HEK293 (cell line): ENCODE results near the gene MYOM1.

Source experiments
- CTCF ChIA-PET: fragments of 350-600 bp; formaldehyde crosslinking; extraction: SDS; loops from one replicate; lab custom pipeline; 2021; ENCODE audit warnings: antibody characterized with exemption; lab: Yijun Ruan, JAX
- POLR2A ChIA-PET: fragments of 300-600 bp; formaldehyde crosslinking; extraction: SDS; loops from one replicate; lab custom pipeline; 2020; ENCODE audit warnings: antibody characterized with exemption, inconsistent platforms; lab: Yijun Ruan, JAX
- H3K27ac ChIP-seq: fragments of 200-500 bp; sonication (Bioruptor generic); 2 replicates; pipeline ENCODE4 v1.5.1; 2014; ENCODE audit warnings: low read depth, low read length, control low read depth, inconsistent platforms; ENCODE audit errors: extremely low read depth
- H3K36me3 ChIP-seq, 2 experiments: fragments of 200-500 bp in 1 of 2; sonication (Bioruptor generic) in 1 of 2; 1 replicate in 1 of 2; 2 replicates in 1 of 2; pipeline ENCODE4 v1.5.1; 2014 to 2017; ENCODE audit warnings: inconsistent platforms in 2 of 2, low read length in 2 of 2; ENCODE audit not compliant: control insufficient read depth in 2 of 2, insufficient read depth in 1 of 2
- H3K4me1 ChIP-seq: fragments of 200-500 bp; sonication (Bioruptor generic); 2 replicates; pipeline ENCODE4 v1.5.1; 2014; ENCODE audit warnings: mild to moderate bottlenecking, low read length, inconsistent platforms; ENCODE audit not compliant: control insufficient read depth, insufficient read depth
- H3K4me3 ChIP-seq: 2 replicates; pipeline ENCODE4 v1.5.1; 2011; ENCODE audit warnings: low read depth, mild to moderate bottlenecking, control low read depth, low read length, moderate library complexity
- H3K9me3 ChIP-seq: fragments of 200-500 bp; sonication (Bioruptor generic); 2 replicates; pipeline ENCODE4 v1.5.1; 2014; ENCODE audit warnings: low read depth, low read length, inconsistent platforms; ENCODE audit not compliant: control insufficient read depth, insufficient read depth
- ATF2 ChIP-seq: fragments of 450-650 bp; formaldehyde crosslinking; IDR thresholded peaks from 2 replicates; pipeline ENCODE4 v1.5.1; 2016; ENCODE audit warnings: missing biosample characterization, missing genetic modification characterization, low read depth
- EGR2 ChIP-seq: fragments of 450-650 bp; formaldehyde crosslinking; IDR thresholded peaks from 2 replicates; pipeline ENCODE4 v1.5.1; 2016; ENCODE audit warnings: low read depth, missing biosample characterization, missing genetic modification characterization
- HOXA7 ChIP-seq: sonication (generic); formaldehyde crosslinking; IDR thresholded peaks from 2 replicates; pipeline ENCODE4 v1.8.1; 2022; ENCODE audit warnings: missing genetic modification reagents, borderline replicate concordance
- MYNN ChIP-seq: fragments of 450-650 bp; formaldehyde crosslinking; IDR thresholded peaks from 2 replicates; pipeline ENCODE4 v1.5.1; 2016; ENCODE audit warnings: missing biosample characterization, missing genetic modification characterization, borderline replicate concordance
- PRDM1 ChIP-seq: fragments of 450-650 bp; formaldehyde crosslinking; IDR thresholded peaks from 2 replicates; pipeline ENCODE4; 2016; ENCODE audit warnings: missing biosample characterization, missing genetic modification characterization
- PRDM10 ChIP-seq: fragments of 450-650 bp; formaldehyde crosslinking; IDR thresholded peaks from 2 replicates; pipeline ENCODE4 v1.5.1; 2016; ENCODE audit warnings: missing biosample characterization, missing genetic modification characterization
- PRDM4 ChIP-seq: fragments of 450-650 bp; formaldehyde crosslinking; IDR thresholded peaks from 2 replicates; pipeline ENCODE4 v1.5.1; 2017; ENCODE audit warnings: missing biosample characterization, missing genetic modification characterization
- SCRT2 ChIP-seq: fragments of 450-650 bp; formaldehyde crosslinking; IDR thresholded peaks from 2 replicates; pipeline ENCODE4 v1.5.1; 2016; ENCODE audit warnings: missing biosample characterization, missing genetic modification characterization
- SP7 ChIP-seq: fragments of 450-650 bp; formaldehyde crosslinking; IDR thresholded peaks from 2 replicates; pipeline ENCODE4 v1.5.1; 2016; ENCODE audit warnings: missing biosample characterization, missing genetic modification characterization
- ZBTB26 ChIP-seq: fragments of 450-650 bp; formaldehyde crosslinking; optimal IDR thresholded peaks from 2 replicates; pipeline ENCODE3; 2016; ENCODE audit warnings: missing biosample characterization, mild to moderate bottlenecking, missing genetic modification characterization
- ZFHX2 ChIP-seq: fragments of 450-650 bp; formaldehyde crosslinking; conservative IDR thresholded peaks from 2 replicates; pipeline ENCODE4 v1.5.1; 2016; ENCODE audit warnings: missing biosample characterization, missing genetic modification characterization
- ZFP41 ChIP-seq: fragments of 450-650 bp; formaldehyde crosslinking; IDR thresholded peaks from 2 replicates; pipeline ENCODE4 v1.5.1; 2016; ENCODE audit warnings: missing biosample characterization, missing genetic modification characterization, borderline replicate concordance
- ZNF121 ChIP-seq: fragments of 450-650 bp; formaldehyde crosslinking; IDR thresholded peaks from 2 replicates; pipeline ENCODE4 v1.5.1; 2016; ENCODE audit warnings: missing biosample characterization, missing genetic modification characterization
- ZNF169 ChIP-seq: fragments of 450-650 bp; formaldehyde crosslinking; IDR thresholded peaks from 2 replicates; pipeline ENCODE4 v1.5.1; 2016; ENCODE audit warnings: missing biosample characterization, missing genetic modification characterization
- ZNF248 ChIP-seq: fragments of 450-650 bp; formaldehyde crosslinking; IDR thresholded peaks from 2 replicates; pipeline ENCODE4 v1.5.1; 2017; ENCODE audit warnings: missing biosample characterization, missing genetic modification characterization
- ZNF391 ChIP-seq: fragments of 450-650 bp; formaldehyde crosslinking; IDR thresholded peaks from 2 replicates; pipeline ENCODE4 v1.5.1; 2016; ENCODE audit warnings: low read depth, missing biosample characterization, missing genetic modification characterization, borderline replicate concordance
- ZNF529 ChIP-seq: fragments of 450-650 bp; formaldehyde crosslinking; IDR thresholded peaks from 2 replicates; pipeline ENCODE4 v1.5.1; 2017; ENCODE audit warnings: missing genetic modification characterization, missing biosample characterization; ENCODE audit not compliant: insufficient replicate concordance
- ZNF530 ChIP-seq: fragments of 450-650 bp; formaldehyde crosslinking; IDR thresholded peaks from 2 replicates; pipeline ENCODE4 v1.5.1; 2016; ENCODE audit warnings: low read depth, missing biosample characterization, missing genetic modification characterization
- ZNF660 ChIP-seq: fragments of 450-650 bp; IDR thresholded peaks from 2 replicates; pipeline ENCODE4 v1.5.1; 2018; ENCODE audit warnings: missing biosample characterization, mild to moderate bottlenecking, missing genetic modification characterization
- ZNF692 ChIP-seq: fragments of 450-650 bp; formaldehyde crosslinking; IDR thresholded peaks from 2 replicates; pipeline ENCODE4 v1.5.1; 2016; ENCODE audit warnings: missing biosample characterization, missing genetic modification characterization
- ZSCAN18 ChIP-seq: fragments of 450-650 bp; formaldehyde crosslinking; IDR thresholded peaks from 2 replicates; pipeline ENCODE4 v1.5.1; 2016; ENCODE audit warnings: missing biosample characterization, missing genetic modification characterization

Gene MYOM1

GRCh38 chr18:3111523-3112240 is 108.1 kb downstream of the MYOM1 start:
- Histone ChIP-seq H3K27ac (no peak overlapping the region), H3K36me3 (no peaks in the 10 kb centered on the region), H3K9me3 (no peaks in the 10 kb centered on the region), H3K4me1 (peaks cover 5% of the 10 kb centered on the region; the same call in 1 of the 2 replicates), H3K4me3 (no peak overlapping the region)
- ChIA-PET CTCF (interaction anchor here (1.6 to 2.2 kb wide), 2 partner anchors 18 to 117 kb away, joined by 3 to 13 read pairs; no protein-coding TSS in a partner anchor), POLR2A (no interaction called here)
- no peak for TF ChIP-seq ZBTB26 (tag by site-specific recombination)
- TF ChIP-seq PRDM1 (tag by site-specific recombination), result no peak
- TF ChIP-seq HOXA7, result no peak
- TF ChIP-seq ZNF530, result no peak
- no peak for TF ChIP-seq PRDM4 (tag by site-specific recombination)
- TF ChIP-seq ZFHX2, result no peak
- TF ChIP-seq ZNF169 (tag by site-specific recombination), result no peak
- TF ChIP-seq ZNF248, result no peak
- TF ChIP-seq ZNF391 (tag by site-specific recombination), result no peak
- no peak for TF ChIP-seq ZNF121
- no peak for TF ChIP-seq ZSCAN18
- TF ChIP-seq EGR2 (tag by site-specific recombination), result no peak

GRCh38 chr18:3110034-3110752 is 109.6 kb downstream of the MYOM1 start:
- no peak overlapping the region for H3K27ac ChIP-seq
- POLR2A ChIA-PET, result interaction anchor here (1.5 kb wide), 1 partner anchor 10 kb away, joined by 3 read pairs; no protein-coding TSS in a partner anchor
- CTCF ChIA-PET, result interaction anchor here (0.6 to 1.6 kb wide), 5 partner anchors 18 to 661 kb away, joined by 3 to 9 read pairs (median 3); no protein-coding TSS in a partner anchor
- no peaks in the 10 kb centered on the region for H3K36me3 ChIP-seq
- no peak overlapping the region for H3K4me3 ChIP-seq
- no peaks in the 10 kb centered on the region for H3K9me3 ChIP-seq
- H3K4me1 ChIP-seq, result peaks cover 5% of the 10 kb centered on the region; the same call in 1 of the 2 replicates
- TF ChIP-seq ZNF692 (tag by site-specific recombination), result no peak
- peak; percentile 55; the same call in 1 of the 2 replicates for TF ChIP-seq EGR2 (tag by site-specific recombination)
- TF ChIP-seq ZFHX2, result peak; percentile 72
- no peak for TF ChIP-seq ZNF660 (tag by site-specific recombination)
- no peak for TF ChIP-seq SCRT2
- TF ChIP-seq ZNF529 (tag by site-specific recombination), result no peak
- no peak for TF ChIP-seq ZFP41 (tag by site-specific recombination)
- TF ChIP-seq ATF2 (tag by site-specific recombination), result no peak
- TF ChIP-seq MYNN (tag by site-specific recombination), result no peak
- TF ChIP-seq SP7, result no peak
- no peak for TF ChIP-seq PRDM10 (tag by site-specific recombination)
